Superior temporal gyrus (tissue), 1 donor: ENCODE data around the gene UNC13B.
A peak's percentile ranks its signal among the peaks of the same experiment; 100 is the strongest.
"Not testable (repeated sequence)": the region's sequence is repeated elsewhere in the genome, so short reads cannot be mapped to it uniquely, and the experiment has no call there.

ENCODE experiments used
- DNase-seq: peaks from one replicate; pipeline ENCODE4 v3.0.0-alpha.2; 2016; ENCODE audit errors: extremely low spot score

Gene UNC13B

GRCh38 chr9:35225677-35226076 lies 63.9 kb downstream of the UNC13B start:
- no peak for DNase-seq

GRCh38 chr9:35226651-35227050 lies 64.8 kb downstream of the UNC13B start:
- no peak for DNase-seq

GRCh38 chr9:35227284-35227683 lies 65.5 kb downstream of the UNC13B start:
- DNase-seq = no peak

- DNase-seq = no peak
Observed at GRCh38 chr9:35229066-35229778, 67.4 kb downstream of the UNC13B start.

- no peak for DNase-seq
Observed at GRCh38 chr9:35229779-35230143, 68.0 kb downstream of the UNC13B start.

GRCh38 chr9:35232867-35233544 lies 71.2 kb downstream of the UNC13B start:
- no peak for DNase-seq

GRCh38 chr9:35236692-35237091 lies 74.9 kb downstream of the UNC13B start:
- DNase-seq = no peak

- DNase-seq = no peak
Observed at GRCh38 chr9:35237311-35237710, 75.5 kb downstream of the UNC13B start.

GRCh38 chr9:35245945-35246344 lies 84.1 kb downstream of the UNC13B start:
- DNase-seq = not testable (repeated sequence)

- no peak for DNase-seq
Observed at GRCh38 chr9:35253075-35253474, 91.3 kb downstream of the UNC13B start.

GRCh38 chr9:35254237-35254636 lies 92.4 kb downstream of the UNC13B start:
- DNase-seq = no peak

- no peak for DNase-seq
Observed at GRCh38 chr9:35254984-35255857, 93.4 kb downstream of the UNC13B start.

- DNase-seq = no peak
Observed at GRCh38 chr9:35257986-35258659, 96.3 kb downstream of the UNC13B start.

GRCh38 chr9:35258660-35259474 lies 97.1 kb downstream of the UNC13B start:
- DNase-seq = peak; percentile 87

- DNase-seq = no peak
Observed at GRCh38 chr9:35260186-35260585, 98.4 kb downstream of the UNC13B start.

- no peak for DNase-seq
Observed at GRCh38 chr9:35262064-35262463, 100.3 kb downstream of the UNC13B start.

- DNase-seq = no peak
Observed at GRCh38 chr9:35267710-35268109, 105.9 kb downstream of the UNC13B start.

- DNase-seq = no peak
Observed at GRCh38 chr9:35269919-35270318, 108.1 kb downstream of the UNC13B start.

- no peak for DNase-seq
Observed at GRCh38 chr9:35271637-35272036, 109.8 kb downstream of the UNC13B start.

- no peak for DNase-seq
Observed at GRCh38 chr9:35272989-35273388, 111.2 kb downstream of the UNC13B start.

- DNase-seq = no peak
Observed at GRCh38 chr9:35273591-35273990, 111.8 kb downstream of the UNC13B start.
